Hepatocyte (in vitro differentiated cells): ENCODE measurements around the gene CHKA. TPM values are rescaled to one million over a fixed set of nuclear protein-coding genes. Genes with fewer than 3 reads are reported as not detected.

Source experiments
- DNase-seq: peaks from one replicate; pipeline ENCODE4 v3.0.0-alpha.2; 2016; ENCODE audit warnings: low spot score
- H2AFZ ChIP-seq: fragments of 200-600 bp; sonication (generic); 2 replicates; pipeline ENCODE4 v1.6.0; 2016; ENCODE audit warnings: antibody characterized with exemption, mild to moderate bottlenecking
- H3K27ac ChIP-seq: fragments of 200-600 bp; sonication (generic); 2 replicates; pipeline ENCODE4 v1.5.1; 2016; ENCODE audit warnings: mild to moderate bottlenecking
- H3K27me3 ChIP-seq: fragments of 200-600 bp; sonication (generic); 2 replicates; pipeline ENCODE4 v1.6.1; 2016
- H3K36me3 ChIP-seq: fragments of 200-600 bp; sonication (generic); replicated peaks from 2 replicates; pipeline ENCODE4 v1.5.1; 2016; ENCODE audit warnings: low read depth; ENCODE audit not compliant: insufficient read depth
- H3K4me1 ChIP-seq: fragments of 200-600 bp; sonication (generic); 2 replicates; pipeline ENCODE4 v1.5.1; 2016; ENCODE audit warnings: mild to moderate bottlenecking, moderate library complexity; ENCODE audit not compliant: insufficient read depth
- H3K4me2 ChIP-seq: fragments of 200-600 bp; sonication (generic); 2 replicates; pipeline ENCODE4 v1.6.0; 2016
- H3K4me3 ChIP-seq: fragments of 200-600 bp; sonication (generic); 2 replicates; pipeline ENCODE4 v1.5.1; 2016; ENCODE audit warnings: mild to moderate bottlenecking
- H3K79me2 ChIP-seq: fragments of 200-600 bp; sonication (generic); 2 replicates; pipeline ENCODE4 v1.6.0; 2017; ENCODE audit warnings: mild to moderate bottlenecking
- H3K9me2 ChIP-seq: fragments of 200-600 bp; sonication (generic); replicated peaks from 2 replicates; pipeline ENCODE4 v1.6.0; 2017; ENCODE audit warnings: mild to moderate bottlenecking; ENCODE audit not compliant: insufficient read depth
- H3K9me3 ChIP-seq: fragments of 200-600 bp; sonication (generic); 2 replicates; pipeline ENCODE4 v1.5.1; 2016; ENCODE audit warnings: low read depth, mild to moderate bottlenecking
- H4K20me1 ChIP-seq: fragments of 200-600 bp; sonication (generic); 2 replicates; pipeline ENCODE4 v1.6.0; 2016; ENCODE audit warnings: mild to moderate bottlenecking; ENCODE audit not compliant: insufficient read depth, poor library complexity, severe bottlenecking
- EZH2 ChIP-seq: fragments of 200-600 bp; sonication (generic); IDR thresholded peaks from 2 replicates; pipeline ENCODE4 v1.6.1; 2016; ENCODE audit warnings: antibody characterized with exemption, mild to moderate bottlenecking, borderline replicate concordance
- EZH2phosphoT487 ChIP-seq: fragments of 200-600 bp; sonication (generic); IDR thresholded peaks from one replicate; pipeline ENCODE4 v1.6.1; 2018; ENCODE audit warnings: antibody characterized with exemption, mild to moderate bottlenecking, low read depth, moderate library complexity; ENCODE audit not compliant: unreplicated experiment, severe bottlenecking
- WGBS: methylation state at CpG from one replicate; pipeline ENCODE4 v1.1.6; 2016; ENCODE audit warnings: low lambda C conversion rate; ENCODE audit errors: missing lambda C conversion rate; 5-methylcytosine and 5-hydroxymethylcytosine counted together
- polyA plus RNA-seq: library from polyadenylated mRNA; unstranded; fragments of >200 nt; fragmentation: Nextera tagmentation; extraction: Ambion mirVana; gene quantifications from 2 replicates; pipeline ENCODE4 v1.2.1, GENCODE V29; 2016
- total RNA-seq: library from RNA; depleted of rRNA; stranded (reverse); fragments of >200 nt; gene quantifications from 2 replicates; pipeline ENCODE4 v1.2.3, GENCODE V29; 2014
- TF ChIP-seq, protein P1 (sequence below): fragments of 200-600 bp; sonication (generic); IDR thresholded peaks from 2 replicates; pipeline ENCODE4 v1.5.1; 2016; ENCODE audit warnings: antibody characterized with exemption, mild to moderate bottlenecking; ENCODE audit not compliant: poor library complexity

The CHKA gene
- total and polyA plus RNA-seq, 2 experiments from 2014 or later = 70.0 to 117 TPM

GRCh38 chr11:68115285-68115684, 5.9 kb downstream of the CHKA start:
- Histone ChIP-seq H3K4me3 (no peak overlapping the region), H3K79me2 (peaks cover 100% of the 10 kb centered on the region), H3K36me3 (no peaks in the 10 kb centered on the region), H4K20me1 (peaks cover 83% of the 10 kb centered on the region), H3K4me1 (peaks cover 42% of the 10 kb centered on the region), H3K27ac (no peak overlapping the region), H3K27me3 (no peaks in the 10 kb centered on the region), H3K9me2 (no peaks in the 10 kb centered on the region), H3K9me3 (no peaks in the 10 kb centered on the region), H2AFZ (no peak overlapping the region), H3K4me2 (no peak overlapping the region)
- 89% methylated on average over 1 of the region's 1 CpG for WGBS
- DNase-seq = no peak
- TF ChIP-seq EZH2phosphoT487 (no peak), EZH2 (no peak)
- TF ChIP-seq, protein P1, sequence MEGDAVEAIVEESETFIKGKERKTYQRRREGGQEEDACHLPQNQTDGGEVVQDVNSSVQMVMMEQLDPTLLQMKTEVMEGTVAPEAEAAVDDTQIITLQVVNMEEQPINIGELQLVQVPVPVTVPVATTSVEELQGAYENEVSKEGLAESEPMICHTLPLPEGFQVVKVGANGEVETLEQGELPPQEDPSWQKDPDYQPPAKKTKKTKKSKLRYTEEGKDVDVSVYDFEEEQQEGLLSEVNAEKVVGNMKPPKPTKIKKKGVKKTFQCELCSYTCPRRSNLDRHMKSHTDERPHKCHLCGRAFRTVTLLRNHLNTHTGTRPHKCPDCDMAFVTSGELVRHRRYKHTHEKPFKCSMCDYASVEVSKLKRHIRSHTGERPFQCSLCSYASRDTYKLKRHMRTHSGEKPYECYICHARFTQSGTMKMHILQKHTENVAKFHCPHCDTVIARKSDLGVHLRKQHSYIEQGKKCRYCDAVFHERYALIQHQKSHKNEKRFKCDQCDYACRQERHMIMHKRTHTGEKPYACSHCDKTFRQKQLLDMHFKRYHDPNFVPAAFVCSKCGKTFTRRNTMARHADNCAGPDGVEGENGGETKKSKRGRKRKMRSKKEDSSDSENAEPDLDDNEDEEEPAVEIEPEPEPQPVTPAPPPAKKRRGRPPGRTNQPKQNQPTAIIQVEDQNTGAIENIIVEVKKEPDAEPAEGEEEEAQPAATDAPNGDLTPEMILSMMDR = no peak

- Histone ChIP-seq H3K79me2 (peaks cover 100% of the 10 kb centered on the region), H3K9me3 (no peaks in the 10 kb centered on the region), H3K36me3 (no peaks in the 10 kb centered on the region), H3K27me3 (no peaks in the 10 kb centered on the region), H3K4me2 (no peak overlapping the region), H3K4me1 (peaks cover 34% of the 10 kb centered on the region), H3K9me2 (no peaks in the 10 kb centered on the region), H4K20me1 (peaks cover 85% of the 10 kb centered on the region), H3K4me3 (no peak overlapping the region), H3K27ac (no peak overlapping the region), H2AFZ (no peak overlapping the region)
- no peak for TF ChIP-seq EZH2phosphoT487
- TF ChIP-seq EZH2 = no peak
- TF ChIP-seq, protein P1 = peak; percentile 7
- 75% methylated on average over 3 of the region's 3 CpGs for WGBS
- DNase-seq = no peak
Measured at GRCh38 chr11:68113986-68114385, 7.2 kb downstream of the CHKA start.

DNA sequence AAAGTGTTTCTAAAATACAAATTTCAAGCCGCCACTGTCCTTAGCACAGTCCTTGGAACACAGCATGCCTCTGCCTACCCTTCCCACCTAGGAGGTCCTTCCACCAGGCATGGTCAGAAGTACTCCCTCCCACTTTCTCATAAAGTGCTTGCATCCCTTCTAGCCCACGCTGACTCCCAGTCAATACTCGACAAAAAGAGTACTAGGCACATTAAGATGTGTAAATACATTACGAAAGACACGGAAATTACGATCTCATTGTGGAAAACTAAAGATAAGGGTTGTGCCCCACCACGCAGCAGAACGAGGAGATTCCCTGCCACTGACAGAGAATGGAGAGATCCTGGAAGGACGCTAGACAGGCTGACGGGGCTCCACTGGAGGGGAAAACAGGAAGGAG, 13.5 kb downstream of the CHKA start:
- H3K4me3 ChIP-seq = no peak overlapping the region
- H3K27me3 ChIP-seq = no peaks in the 10 kb centered on the region
- DNase-seq = peak; percentile 35
- H3K9me2 ChIP-seq = no peaks in the 10 kb centered on the region
- 44% methylated on average over 10 of the region's 10 CpGs for WGBS
- peaks cover 95% of the 10 kb centered on the region for H3K79me2 ChIP-seq
- peaks cover 31% of the 10 kb centered on the region for H3K4me1 ChIP-seq
- no peaks in the 10 kb centered on the region for H3K9me3 ChIP-seq
- TF ChIP-seq EZH2phosphoT487 (no peak), EZH2 (no peak)
- TF ChIP-seq, protein P1 = no peak
- H3K36me3 ChIP-seq = no peaks in the 10 kb centered on the region
- H3K27ac ChIP-seq = peak overlapping the region; percentile 81
- peak overlapping the region; percentile 55 for H3K4me2 ChIP-seq
- H2AFZ ChIP-seq = no peak overlapping the region
- peaks cover 62% of the 10 kb centered on the region for H4K20me1 ChIP-seq
